ENCODE results near the gene LY6G5B. TPM values are rescaled to one million over a fixed set of nuclear protein-coding genes. Genes with fewer than 3 reads are reported as not detected.
A peak's percentile ranks its signal among the peaks of the same experiment; 100 is the strongest.

The LY6G5B gene
- total and polyA plus RNA-seq, 2 donors (not counting 1 experiment from before 2014, with no cell fraction given), result 28.4 to 44.2 TPM

GRCh38 chr6:31702819-31703716 lies 33.3 kb downstream of the LY6G5B start, which contains the start of gene ABHD16A:
Gene ABHD16A, minus strand, starts transcription at chr6:31703324. Its CDS starts 43 bp downstream, at chr6:31703281.
- peak within 1 kb of the TSS; percentile 75 for H3K4me2 ChIP-seq (replicated peaks; ENCODE audit: low read depth, low read length, poor library complexity, severe bottlenecking)
- H3K27me3 ChIP-seq (replicated peaks in 1 of 4; ENCODE audit: control extremely low read depth in 1 of 4, control insufficient read depth in 3 of 4, insufficient read depth in 4 of 4, low read length in 3 of 4), result no peaks in the 10 kb centered on the region
- peak within 1 kb of the TSS; percentile 65 to 98 (median 96) for H3K4me3 ChIP-seq (ENCODE audit: control extremely low read depth in 1 of 5, extremely low read depth in 1 of 5, insufficient read depth in 1 of 5, low read depth in 2 of 5, low read length in 4 of 5)
- H3K9me3 ChIP-seq (ENCODE audit: control extremely low read depth in 1 of 3, control insufficient read depth in 2 of 3, insufficient read depth in 1 of 3, low read length in 2 of 3), result no peaks in the 10 kb centered on the region
- H2AFZ ChIP-seq (ENCODE audit: insufficient read depth, low read depth, low read length, poor library complexity, severe bottlenecking), result peak within 1 kb of the TSS; percentile 89
- Mint-ChIP-seq H3K9me3 (ENCODE audit: insufficient read depth) (no peaks in the 10 kb centered on the region), H3K27ac (peak within 1 kb of the TSS; percentile 91), H3K27me3 (no peaks in the 10 kb centered on the region), H3K4me3 (peak within 1 kb of the TSS; percentile 98), H3K4me1 (peaks cover 31% of the 10 kb centered on the region)
- ChIA-PET CTCF (interaction anchor here (0.8 to 2.3 kb wide), 12 partner anchors 9 to 130 kb away, joined by 3 to 11 read pairs (median 4); partner anchors contain the start of genes DDAH2, LSM2 and LY6G5C), POLR2A (interaction anchor here (0.6 to 1.9 kb wide), 10 partner anchors 22 to 160 kb away, joined by 3 to 16 read pairs (median 6); partner anchors contain the start of genes BAG6, CLIC1, DDAH2 and HSPA1B)
- 1% methylated on average over 50 of the region's 54 CpGs for WGBS (ENCODE audit: insufficient coverage)
- peaks cover 42% of the 10 kb centered on the region for H3K79me2 ChIP-seq (ENCODE audit: control insufficient read depth, insufficient read depth, low read length)
- no peak for TF ChIP-seq EZH2 (IDR thresholded peaks at IDR 0.05; ENCODE audit: borderline replicate concordance, insufficient read depth, low read depth, low read length, poor library complexity, severe bottlenecking)
- TF ChIP-seq, protein P1, sequence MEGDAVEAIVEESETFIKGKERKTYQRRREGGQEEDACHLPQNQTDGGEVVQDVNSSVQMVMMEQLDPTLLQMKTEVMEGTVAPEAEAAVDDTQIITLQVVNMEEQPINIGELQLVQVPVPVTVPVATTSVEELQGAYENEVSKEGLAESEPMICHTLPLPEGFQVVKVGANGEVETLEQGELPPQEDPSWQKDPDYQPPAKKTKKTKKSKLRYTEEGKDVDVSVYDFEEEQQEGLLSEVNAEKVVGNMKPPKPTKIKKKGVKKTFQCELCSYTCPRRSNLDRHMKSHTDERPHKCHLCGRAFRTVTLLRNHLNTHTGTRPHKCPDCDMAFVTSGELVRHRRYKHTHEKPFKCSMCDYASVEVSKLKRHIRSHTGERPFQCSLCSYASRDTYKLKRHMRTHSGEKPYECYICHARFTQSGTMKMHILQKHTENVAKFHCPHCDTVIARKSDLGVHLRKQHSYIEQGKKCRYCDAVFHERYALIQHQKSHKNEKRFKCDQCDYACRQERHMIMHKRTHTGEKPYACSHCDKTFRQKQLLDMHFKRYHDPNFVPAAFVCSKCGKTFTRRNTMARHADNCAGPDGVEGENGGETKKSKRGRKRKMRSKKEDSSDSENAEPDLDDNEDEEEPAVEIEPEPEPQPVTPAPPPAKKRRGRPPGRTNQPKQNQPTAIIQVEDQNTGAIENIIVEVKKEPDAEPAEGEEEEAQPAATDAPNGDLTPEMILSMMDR (IDR thresholded peaks at IDR 0.05), result no peak
- no peaks in the 10 kb centered on the region for H4K20me1 ChIP-seq (ENCODE audit: control insufficient read depth, insufficient read depth, low read length, poor library complexity, severe bottlenecking)
- intact Hi-C loops (cut with micrococcal nuclease), result loop anchor here (1.0 to 5.0 kb wide), 5 partner anchors 22 to 159 kb away; partner anchors contain the start of genes CSNK2B, DDAH2, LY6G5B and LY6G5C
- H3K36me3 ChIP-seq (replicated peaks in 1 of 2; ENCODE audit: control extremely low read depth in 1 of 2, control insufficient read depth in 1 of 2, extremely low read depth in 1 of 2, insufficient read depth in 2 of 2, low read length in 1 of 2), result peaks cover 0 to 27% of the 10 kb centered on the region in 2 experiments
- DNase-seq (peak; percentile 99), ATAC-seq (ENCODE audit: low read depth) (peak; percentile 95)
- peak within 1 kb of the TSS; percentile 87 to 93 for H3K27ac ChIP-seq (ENCODE audit: low read length in 2 of 2)
- H3K9ac ChIP-seq (ENCODE audit: low read length), result peak within 1 kb of the TSS; percentile 97
- H3K4me1 ChIP-seq (ENCODE audit: control insufficient read depth in 2 of 2, insufficient read depth in 2 of 2, low read length in 2 of 2), result peaks cover 20 to 28% of the 10 kb centered on the region in 2 donors
